ENCODE results near the gene PITPNC1.

The PITPNC1 gene

DNA sequence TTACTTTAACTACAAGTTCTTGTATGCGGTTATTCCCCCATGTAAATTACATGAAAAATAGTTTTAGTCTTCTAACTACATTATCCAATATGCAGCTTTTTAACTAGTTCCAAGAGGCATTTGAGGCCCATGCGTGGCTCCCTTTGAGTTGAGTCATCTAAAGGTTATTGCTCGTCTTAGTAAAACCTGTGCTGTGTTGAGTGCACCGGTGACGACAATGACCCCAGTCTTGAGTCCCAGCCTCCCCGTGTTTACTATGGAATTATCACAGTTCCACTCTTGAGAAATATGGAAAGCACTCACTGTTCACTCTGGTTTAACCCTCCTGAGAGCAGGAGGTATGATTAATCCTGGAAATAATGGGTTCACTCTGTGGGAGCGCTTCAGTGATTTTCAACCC lies 119.2 kb downstream of the PITPNC1 start:
- TF ChIP-seq, protein P1, sequence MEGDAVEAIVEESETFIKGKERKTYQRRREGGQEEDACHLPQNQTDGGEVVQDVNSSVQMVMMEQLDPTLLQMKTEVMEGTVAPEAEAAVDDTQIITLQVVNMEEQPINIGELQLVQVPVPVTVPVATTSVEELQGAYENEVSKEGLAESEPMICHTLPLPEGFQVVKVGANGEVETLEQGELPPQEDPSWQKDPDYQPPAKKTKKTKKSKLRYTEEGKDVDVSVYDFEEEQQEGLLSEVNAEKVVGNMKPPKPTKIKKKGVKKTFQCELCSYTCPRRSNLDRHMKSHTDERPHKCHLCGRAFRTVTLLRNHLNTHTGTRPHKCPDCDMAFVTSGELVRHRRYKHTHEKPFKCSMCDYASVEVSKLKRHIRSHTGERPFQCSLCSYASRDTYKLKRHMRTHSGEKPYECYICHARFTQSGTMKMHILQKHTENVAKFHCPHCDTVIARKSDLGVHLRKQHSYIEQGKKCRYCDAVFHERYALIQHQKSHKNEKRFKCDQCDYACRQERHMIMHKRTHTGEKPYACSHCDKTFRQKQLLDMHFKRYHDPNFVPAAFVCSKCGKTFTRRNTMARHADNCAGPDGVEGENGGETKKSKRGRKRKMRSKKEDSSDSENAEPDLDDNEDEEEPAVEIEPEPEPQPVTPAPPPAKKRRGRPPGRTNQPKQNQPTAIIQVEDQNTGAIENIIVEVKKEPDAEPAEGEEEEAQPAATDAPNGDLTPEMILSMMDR (IDR thresholded peaks at IDR 0.05), result no peak

DNA sequence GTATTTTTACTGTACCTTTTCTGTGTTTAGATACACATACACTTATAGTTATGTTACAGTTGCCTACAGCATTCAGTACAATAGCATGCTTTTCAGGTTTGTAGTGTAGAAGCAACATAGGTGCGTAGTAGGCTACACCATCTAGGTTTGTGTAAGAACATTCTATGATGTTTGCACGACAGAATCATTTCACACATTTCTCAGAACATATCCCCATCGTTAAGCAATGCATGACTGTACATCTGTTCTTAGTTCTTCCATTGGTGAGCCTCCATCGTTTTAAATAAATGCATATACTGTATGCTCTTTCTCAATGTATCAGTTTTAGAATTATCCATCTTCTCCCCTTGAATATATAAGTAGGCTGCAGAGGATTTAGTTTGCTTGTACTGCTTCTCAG lies 122.6 kb downstream of the PITPNC1 start:
- TF ChIP-seq, protein P1 (IDR thresholded peaks at IDR 0.05), result no peak

DNA sequence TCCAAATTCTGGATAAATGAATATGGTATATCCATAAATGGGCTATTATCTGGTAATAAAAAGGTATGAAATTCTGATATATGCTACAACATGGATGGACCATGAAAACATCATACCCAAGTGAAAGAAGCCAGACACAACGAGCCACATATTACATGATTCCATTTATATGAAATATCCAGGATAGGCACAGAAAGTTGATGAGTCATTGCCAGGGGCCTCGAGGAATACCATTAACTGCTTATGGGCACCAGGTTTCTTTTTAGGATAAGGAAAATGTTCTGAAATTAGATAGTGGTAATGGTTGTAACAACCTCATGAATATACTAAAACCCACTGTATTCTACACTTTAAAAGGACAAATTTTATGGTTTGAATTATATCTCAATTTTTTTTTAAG lies 123.2 kb downstream of the PITPNC1 start:
- TF ChIP-seq, protein P1 (IDR thresholded peaks at IDR 0.05), result no peak

DNA sequence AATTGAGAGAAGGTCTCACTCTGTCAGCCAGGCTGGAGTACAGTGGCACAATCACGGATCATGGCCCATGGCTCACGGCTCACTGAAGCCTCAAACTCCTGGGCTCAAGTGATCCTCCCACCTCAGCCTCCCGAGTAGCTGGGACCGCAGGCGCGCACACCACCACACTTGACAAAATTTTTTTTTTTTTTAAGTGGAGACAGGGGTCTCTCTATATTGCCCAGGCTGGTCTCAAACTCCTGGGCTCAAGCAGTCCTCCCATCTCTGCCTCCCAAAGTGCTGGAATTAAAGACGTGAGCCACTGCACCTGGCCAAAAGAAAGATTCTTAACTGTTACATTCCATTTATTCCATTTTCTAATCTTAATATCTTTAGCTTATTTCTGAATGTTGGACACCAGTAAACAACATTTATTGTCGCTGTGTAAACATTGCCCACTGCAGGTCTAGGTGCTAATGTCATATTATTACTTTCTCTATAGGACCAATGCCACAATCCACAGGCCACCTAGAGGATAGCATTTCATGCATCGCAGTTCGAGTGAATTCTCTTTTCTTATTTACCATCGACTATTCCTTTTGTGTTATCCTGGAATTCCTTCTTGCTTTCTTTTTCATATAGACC lies 123.7 kb downstream of the PITPNC1 start:
- TF ChIP-seq, protein P1 (IDR thresholded peaks at IDR 0.05), result no peak

DNA sequence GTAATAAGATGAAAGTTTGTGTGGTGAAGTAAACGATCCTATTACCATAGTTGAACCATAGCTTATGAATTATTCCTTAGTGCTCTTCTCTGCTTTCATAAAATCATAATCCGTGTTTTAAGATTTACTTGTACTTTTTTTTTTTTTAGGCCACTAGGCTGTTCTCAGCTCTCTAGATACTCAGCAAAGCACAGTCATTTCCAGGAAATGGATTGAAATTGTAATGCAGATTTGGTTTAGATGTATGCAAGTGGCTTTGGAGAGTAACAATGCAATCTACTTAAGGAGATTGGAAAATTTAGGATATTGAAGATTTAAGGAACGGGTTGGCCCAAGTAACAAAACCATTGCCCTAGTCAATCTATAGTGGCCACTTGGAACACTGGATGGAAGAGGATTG lies 125.1 kb downstream of the PITPNC1 start:
- TF ChIP-seq, protein P1 (IDR thresholded peaks at IDR 0.05), result no peak

DNA sequence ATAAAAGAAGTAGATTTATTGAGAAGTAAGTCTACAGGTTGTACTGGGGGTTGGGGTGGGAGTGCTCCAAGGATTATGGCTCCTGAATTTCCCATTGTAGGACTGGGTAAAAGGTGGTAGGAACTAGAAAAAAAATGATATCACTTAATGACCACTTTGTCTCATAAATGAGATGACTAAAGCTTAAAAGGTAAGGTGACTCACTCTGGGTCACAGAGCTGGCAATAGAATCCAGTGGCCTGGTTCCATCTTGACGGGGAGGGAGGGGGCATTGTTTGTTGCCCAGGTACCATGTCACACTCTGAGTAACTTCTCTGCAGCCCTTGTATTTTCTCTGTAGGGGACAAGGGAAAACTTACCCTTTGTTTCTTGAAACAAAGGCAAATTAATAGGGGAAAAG lies 126.1 kb downstream of the PITPNC1 start:
- TF ChIP-seq, protein P1 (IDR thresholded peaks at IDR 0.05), result no peak

DNA sequence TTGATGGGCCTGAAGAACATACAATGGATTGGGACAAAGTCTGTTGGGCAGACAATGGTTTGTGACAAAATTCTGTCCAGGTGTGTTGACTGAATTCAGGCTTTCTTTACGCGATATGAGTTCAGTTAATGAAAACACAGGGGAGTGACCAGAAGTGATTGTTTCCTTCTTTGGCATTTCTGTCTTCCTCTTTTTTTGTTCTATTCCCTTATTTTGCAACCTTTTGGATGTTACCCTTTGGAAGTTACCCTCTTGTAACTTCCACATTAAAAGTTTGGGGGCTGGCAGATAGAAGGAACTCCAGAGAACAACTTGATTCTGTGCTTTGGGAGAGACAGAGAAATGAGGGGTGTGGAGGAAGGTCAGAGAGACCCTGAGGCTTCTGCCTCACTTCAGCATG lies 126.7 kb downstream of the PITPNC1 start:
- TF ChIP-seq, protein P1 (IDR thresholded peaks at IDR 0.05), result no peak

DNA sequence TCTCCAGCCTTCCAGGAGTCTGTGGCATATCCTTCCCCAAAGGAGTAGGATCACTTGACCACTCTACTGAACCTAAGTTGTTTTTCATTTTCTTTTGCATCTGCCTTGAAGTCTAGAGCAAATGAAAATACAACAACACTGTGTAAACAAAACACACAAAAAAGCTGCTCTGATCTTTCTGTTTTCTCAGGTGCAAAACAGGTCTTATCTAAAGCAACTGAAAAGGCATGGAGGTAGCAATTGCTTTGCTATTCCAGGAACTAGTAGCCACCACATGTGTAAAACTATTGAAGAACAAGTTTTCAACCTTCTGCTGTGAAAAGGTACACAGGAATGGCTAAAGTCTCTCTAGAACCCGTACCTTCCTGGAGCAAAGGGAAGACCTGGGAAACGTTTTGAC lies 127.1 kb downstream of the PITPNC1 start:
- TF ChIP-seq, protein P1 (IDR thresholded peaks at IDR 0.05), result no peak
